Measurements from ENCODE around the gene KCNJ14. TPM values are rescaled to one million over a fixed set of nuclear protein-coding genes. Genes with fewer than 3 reads are reported as not detected.
A peak's percentile ranks its signal among the peaks of the same experiment; 100 is the strongest.

KCNJ14 gene
- 0.20 and 0.39 TPM in 2 replicates for total RNA-seq

GRCh38 chr19:48455171-48455907 lies at the start of gene KCNJ14:
KCNJ14 (plus strand) TSS chr19:48455574; CDS start chr19:48461725, 6,151 bp downstream.
- DNase-seq (ENCODE audit: low read depth, low spot score), result no peak

- no peak for DNase-seq (ENCODE audit: low read depth, low spot score)
Measured at GRCh38 chr19:48405850-48406249, 49.5 kb upstream of the KCNJ14 start.

GRCh38 chr19:48413879-48414587 lies 41.3 kb upstream of the KCNJ14 start:
- no peak for DNase-seq (ENCODE audit: low read depth, low spot score)

- DNase-seq (ENCODE audit: low read depth, low spot score), result peak; percentile 51
Measured at GRCh38 chr19:48415395-48415794, 40.0 kb upstream of the KCNJ14 start.

GRCh38 chr19:48415806-48416221 lies 39.6 kb upstream of the KCNJ14 start:
- DNase-seq (ENCODE audit: low read depth, low spot score), result no peak

- DNase-seq (ENCODE audit: low read depth, low spot score), result no peak
Measured at GRCh38 chr19:48417421-48417820, 38.0 kb upstream of the KCNJ14 start.

- no peak for DNase-seq (ENCODE audit: low read depth, low spot score)
Measured at GRCh38 chr19:48418317-48419064, 36.9 kb upstream of the KCNJ14 start.

GRCh38 chr19:48419158-48419920 lies 36.0 kb upstream of the KCNJ14 start:
- DNase-seq (ENCODE audit: low read depth, low spot score), result no peak

GRCh38 chr19:48421548-48421947 lies 33.8 kb upstream of the KCNJ14 start:
- no peak for DNase-seq (ENCODE audit: low read depth, low spot score)

- DNase-seq (ENCODE audit: low read depth, low spot score), result no peak
Measured at GRCh38 chr19:48424694-48425219, 30.6 kb upstream of the KCNJ14 start.

GRCh38 chr19:48428670-48429069 lies 26.7 kb upstream of the KCNJ14 start:
- DNase-seq (ENCODE audit: low read depth, low spot score), result no peak

GRCh38 chr19:48433337-48433736 lies 22.0 kb upstream of the KCNJ14 start:
- DNase-seq (ENCODE audit: low read depth, low spot score), result no peak

GRCh38 chr19:48436586-48436985 lies 18.8 kb upstream of the KCNJ14 start:
- DNase-seq (ENCODE audit: low read depth, low spot score), result no peak

GRCh38 chr19:48441360-48442050 lies 13.9 kb upstream of the KCNJ14 start:
- no peak for DNase-seq (ENCODE audit: low read depth, low spot score)

GRCh38 chr19:48442116-48443035 lies 13.0 kb upstream of the KCNJ14 start:
- no peak for DNase-seq (ENCODE audit: low read depth, low spot score)

- no peak for DNase-seq (ENCODE audit: low read depth, low spot score)
Measured at GRCh38 chr19:48443256-48443655, 12.1 kb upstream of the KCNJ14 start.

GRCh38 chr19:48443731-48444128 lies 11.6 kb upstream of the KCNJ14 start:
- DNase-seq (ENCODE audit: low read depth, low spot score), result no peak

- DNase-seq (ENCODE audit: low read depth, low spot score), result no peak
Measured at GRCh38 chr19:48444129-48444935, 11.0 kb upstream of the KCNJ14 start.

GRCh38 chr19:48444936-48445200 lies 10.5 kb upstream of the KCNJ14 start:
- DNase-seq (ENCODE audit: low read depth, low spot score), result no peak

Data from pulmonary artery endothelial cell (primary cell).